GM19397 (cell line): ENCODE data around the gene TNRC6B.

ENCODE experiments used
- ATAC-seq: cut with Tn5 transposase; IDR thresholded peaks from one replicate; pipeline ENCODE4 v1.9.1; 2021; ENCODE audit warnings: mild to moderate bottlenecking, moderate library complexity; ENCODE audit not compliant: unreplicated experiment

Gene TNRC6B

GRCh38 chr22:40322021-40322420, 144.3 kb downstream of the TNRC6B start:
- ATAC-seq, result no peak

- no peak for ATAC-seq
Observed at GRCh38 chr22:40322818-40323447, 145.2 kb downstream of the TNRC6B start.

- ATAC-seq, result no peak
Observed at GRCh38 chr22:40323681-40324171, 146.0 kb downstream of the TNRC6B start.

GRCh38 chr22:40324468-40325305, 147.0 kb downstream of the TNRC6B start:
- ATAC-seq, result no peak

- ATAC-seq, result no peak
Observed at GRCh38 chr22:40325315-40325714, 147.6 kb downstream of the TNRC6B start.

GRCh38 chr22:40326905-40327735, 149.4 kb downstream of the TNRC6B start:
- ATAC-seq, result no peak

GRCh38 chr22:40328546-40329456, 151.1 kb downstream of the TNRC6B start:
- no peak for ATAC-seq

GRCh38 chr22:40329466-40329865, 151.7 kb downstream of the TNRC6B start:
- no peak for ATAC-seq

- ATAC-seq, result no peak
Observed at GRCh38 chr22:40330086-40330485, 152.4 kb downstream of the TNRC6B start.

- no peak for ATAC-seq
Observed at GRCh38 chr22:40330615-40331014, 152.9 kb downstream of the TNRC6B start.

- no peak for ATAC-seq
Observed at GRCh38 chr22:40331706-40332105, 154.0 kb downstream of the TNRC6B start.

GRCh38 chr22:40332319-40332781, 154.6 kb downstream of the TNRC6B start:
- no peak for ATAC-seq

GRCh38 chr22:40334060-40334459, 156.3 kb downstream of the TNRC6B start:
- ATAC-seq, result no peak

GRCh38 chr22:40334899-40335298, 157.2 kb downstream of the TNRC6B start:
- ATAC-seq, result no peak

- ATAC-seq, result no peak
Observed at GRCh38 chr22:40335358-40335757, 157.6 kb downstream of the TNRC6B start.

GRCh38 chr22:40340044-40340443, 162.3 kb downstream of the TNRC6B start:
- no peak for ATAC-seq

- no peak for ATAC-seq
Observed at GRCh38 chr22:40341604-40342003, 163.9 kb downstream of the TNRC6B start.

- ATAC-seq, result no peak
Observed at GRCh38 chr22:40342521-40342920, 164.8 kb downstream of the TNRC6B start.

- no peak for ATAC-seq
Observed at GRCh38 chr22:40345271-40345670, 167.5 kb downstream of the TNRC6B start.

GRCh38 chr22:40345815-40346184, 168.1 kb downstream of the TNRC6B start:
- ATAC-seq, result no peak
